ENCODE measurements around the gene MRPL30.
"Not testable (repeated sequence)": the region's sequence is repeated elsewhere in the genome, so short reads cannot be mapped to it uniquely, and the experiment has no call there.

The MRPL30 gene

DNA sequence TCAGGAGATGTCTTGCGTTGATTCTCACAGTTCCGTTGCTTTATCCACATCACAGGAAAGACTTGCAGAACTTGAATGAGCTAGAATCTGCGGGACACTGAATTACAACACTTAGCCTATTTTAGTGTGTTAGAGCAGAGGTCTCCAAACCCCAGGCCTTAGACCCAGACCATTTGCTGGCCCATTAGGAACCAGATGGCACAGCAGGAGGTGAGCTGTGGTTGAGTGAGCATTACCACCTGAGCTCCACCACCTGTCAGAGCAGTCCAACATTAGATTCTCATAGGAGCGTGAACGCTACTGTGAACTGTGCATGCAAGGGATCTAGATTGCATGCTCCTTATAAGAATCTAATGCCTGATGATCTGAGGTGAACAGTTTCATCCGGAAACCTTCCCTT lies 3.8 kb downstream of the MRPL30 start:
- Histone ChIP-seq H2AFZ (ENCODE audit: low read length) (no peak overlapping the region), H3K9me2 (replicated peaks; ENCODE audit: low read depth, low read length) (no peaks in the 10 kb centered on the region), H3K36me3 (ENCODE audit: insufficient read depth, low read length) (peaks cover 7% of the 10 kb centered on the region; the same call in 1 of the 2 replicates), H3K79me2 (ENCODE audit: insufficient read depth, low read length) (peaks cover 55% of the 10 kb centered on the region), H3K9me3 (ENCODE audit: insufficient read depth, low read depth, low read length) (no peaks in the 10 kb centered on the region), H3K4me1 (ENCODE audit: insufficient read depth, low read length, poor library complexity, severe bottlenecking) (peaks cover 27% of the 10 kb centered on the region), H3K27me3 (ENCODE audit: insufficient read depth, low read length, poor library complexity, severe bottlenecking) (no peaks in the 10 kb centered on the region), H3K4me3 (ENCODE audit: low read length, poor library complexity, severe bottlenecking) (no peak overlapping the region), H3K9ac (ENCODE audit: low read depth, low read length, poor library complexity, severe bottlenecking) (no peak overlapping the region), H3K4me2 (ENCODE audit: low read depth, low read length, poor library complexity, severe bottlenecking) (no peak overlapping the region), H3F3A (ENCODE audit: low read depth) (no peaks in the 10 kb centered on the region), H4K20me1 (ENCODE audit: insufficient read depth, low read length, poor library complexity, severe bottlenecking) (peaks cover 7% of the 10 kb centered on the region)
- TF ChIP-seq, protein P1, sequence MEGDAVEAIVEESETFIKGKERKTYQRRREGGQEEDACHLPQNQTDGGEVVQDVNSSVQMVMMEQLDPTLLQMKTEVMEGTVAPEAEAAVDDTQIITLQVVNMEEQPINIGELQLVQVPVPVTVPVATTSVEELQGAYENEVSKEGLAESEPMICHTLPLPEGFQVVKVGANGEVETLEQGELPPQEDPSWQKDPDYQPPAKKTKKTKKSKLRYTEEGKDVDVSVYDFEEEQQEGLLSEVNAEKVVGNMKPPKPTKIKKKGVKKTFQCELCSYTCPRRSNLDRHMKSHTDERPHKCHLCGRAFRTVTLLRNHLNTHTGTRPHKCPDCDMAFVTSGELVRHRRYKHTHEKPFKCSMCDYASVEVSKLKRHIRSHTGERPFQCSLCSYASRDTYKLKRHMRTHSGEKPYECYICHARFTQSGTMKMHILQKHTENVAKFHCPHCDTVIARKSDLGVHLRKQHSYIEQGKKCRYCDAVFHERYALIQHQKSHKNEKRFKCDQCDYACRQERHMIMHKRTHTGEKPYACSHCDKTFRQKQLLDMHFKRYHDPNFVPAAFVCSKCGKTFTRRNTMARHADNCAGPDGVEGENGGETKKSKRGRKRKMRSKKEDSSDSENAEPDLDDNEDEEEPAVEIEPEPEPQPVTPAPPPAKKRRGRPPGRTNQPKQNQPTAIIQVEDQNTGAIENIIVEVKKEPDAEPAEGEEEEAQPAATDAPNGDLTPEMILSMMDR (conservative IDR thresholded peaks at IDR 0.05; ENCODE audit: low read length): no peak
- no peak for TF ChIP-seq EZH2phosphoT487 (IDR thresholded peaks at IDR 0.05; ENCODE audit: borderline replicate concordance)

DNA sequence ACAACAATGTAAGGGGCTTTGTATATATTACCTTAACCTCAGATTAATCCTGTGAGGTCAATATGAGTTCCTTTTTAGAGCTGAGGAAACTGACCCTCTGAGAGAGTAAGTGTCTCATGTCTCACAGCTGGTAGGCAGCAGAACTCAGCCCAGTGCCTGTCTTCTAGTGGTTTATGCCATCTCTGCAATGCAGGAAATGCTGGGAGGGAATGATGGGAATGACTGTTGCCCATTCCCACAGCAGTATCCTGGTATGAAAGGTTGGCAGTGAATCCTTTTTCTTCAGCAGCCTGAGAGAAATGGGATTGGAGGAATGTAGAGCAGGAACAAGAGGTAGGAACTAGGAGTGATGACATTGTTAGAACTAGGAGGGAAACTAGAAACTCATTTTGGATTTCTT lies 6.0 kb downstream of the MRPL30 start:
- H3K9me3 ChIP-seq (ENCODE audit: insufficient read depth, low read depth, low read length): no peaks in the 10 kb centered on the region
- no peaks in the 10 kb centered on the region for H4K20me1 ChIP-seq (ENCODE audit: insufficient read depth, low read length, poor library complexity, severe bottlenecking)
- H3F3A ChIP-seq (ENCODE audit: low read depth): no peaks in the 10 kb centered on the region
- no peaks in the 10 kb centered on the region for H3K27me3 ChIP-seq (ENCODE audit: insufficient read depth, low read length, poor library complexity, severe bottlenecking)
- H3K9me2 ChIP-seq (replicated peaks; ENCODE audit: low read depth, low read length): no peaks in the 10 kb centered on the region
- H3K79me2 ChIP-seq (ENCODE audit: insufficient read depth, low read length): peaks cover 35% of the 10 kb centered on the region
- TF ChIP-seq EZH2phosphoT487 (IDR thresholded peaks at IDR 0.05; ENCODE audit: borderline replicate concordance): no peak
- H3K4me2 ChIP-seq (ENCODE audit: low read depth, low read length, poor library complexity, severe bottlenecking): no peak overlapping the region
- no peak overlapping the region for H2AFZ ChIP-seq (ENCODE audit: low read length)
- no peak overlapping the region for H3K9ac ChIP-seq (ENCODE audit: low read depth, low read length, poor library complexity, severe bottlenecking)
- peaks cover 16% of the 10 kb centered on the region for H3K4me1 ChIP-seq (ENCODE audit: insufficient read depth, low read length, poor library complexity, severe bottlenecking)
- no peak overlapping the region for H3K4me3 ChIP-seq (ENCODE audit: low read length, poor library complexity, severe bottlenecking)
- peaks cover 10% of the 10 kb centered on the region; the same call in 1 of the 2 replicates for H3K36me3 ChIP-seq (ENCODE audit: insufficient read depth, low read length)

DNA sequence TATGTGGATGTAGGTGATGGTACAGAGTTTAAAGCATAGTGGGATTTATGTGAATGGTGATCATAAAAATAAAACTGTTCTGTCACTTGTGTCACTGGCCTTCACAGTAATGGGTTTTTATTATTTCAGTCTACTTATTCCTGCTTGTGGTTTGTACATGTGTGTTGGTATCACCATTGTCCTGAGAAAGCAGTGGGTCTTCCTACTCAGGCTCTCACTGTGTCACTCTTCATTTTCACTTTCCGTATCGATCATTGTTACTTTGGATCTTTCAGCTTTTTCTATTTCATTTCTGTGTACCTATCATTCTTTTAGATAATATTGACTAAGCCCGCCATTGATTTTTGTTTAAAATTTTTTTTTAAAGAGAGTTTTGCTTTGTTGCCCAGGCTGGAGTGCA lies 7.4 kb downstream of the MRPL30 start:
- H2AFZ ChIP-seq (ENCODE audit: low read length): no peak overlapping the region
- H3K4me2 ChIP-seq (ENCODE audit: low read depth, low read length, poor library complexity, severe bottlenecking): no peak overlapping the region
- H3K4me3 ChIP-seq (ENCODE audit: low read length, poor library complexity, severe bottlenecking): no peak overlapping the region
- H3K36me3 ChIP-seq (ENCODE audit: insufficient read depth, low read length): peaks cover 14% of the 10 kb centered on the region; the same call in 1 of the 2 replicates
- no peaks in the 10 kb centered on the region for H3K9me2 ChIP-seq (replicated peaks; ENCODE audit: low read depth, low read length)
- H3K9ac ChIP-seq (ENCODE audit: low read depth, low read length, poor library complexity, severe bottlenecking): no peak overlapping the region
- TF ChIP-seq EZH2phosphoT487 (IDR thresholded peaks at IDR 0.05; ENCODE audit: borderline replicate concordance): no peak
- TF ChIP-seq, protein P1 (conservative IDR thresholded peaks at IDR 0.05; ENCODE audit: low read length): no peak
- peaks cover 23% of the 10 kb centered on the region for H3K79me2 ChIP-seq (ENCODE audit: insufficient read depth, low read length)
- peaks cover 8% of the 10 kb centered on the region for H3K4me1 ChIP-seq (ENCODE audit: insufficient read depth, low read length, poor library complexity, severe bottlenecking)
- H4K20me1 ChIP-seq (ENCODE audit: insufficient read depth, low read length, poor library complexity, severe bottlenecking): no peaks in the 10 kb centered on the region
- H3K27me3 ChIP-seq (ENCODE audit: insufficient read depth, low read length, poor library complexity, severe bottlenecking): no peaks in the 10 kb centered on the region
- no peaks in the 10 kb centered on the region for H3K9me3 ChIP-seq (ENCODE audit: insufficient read depth, low read depth, low read length)
- no peaks in the 10 kb centered on the region for H3F3A ChIP-seq (ENCODE audit: low read depth)

DNA sequence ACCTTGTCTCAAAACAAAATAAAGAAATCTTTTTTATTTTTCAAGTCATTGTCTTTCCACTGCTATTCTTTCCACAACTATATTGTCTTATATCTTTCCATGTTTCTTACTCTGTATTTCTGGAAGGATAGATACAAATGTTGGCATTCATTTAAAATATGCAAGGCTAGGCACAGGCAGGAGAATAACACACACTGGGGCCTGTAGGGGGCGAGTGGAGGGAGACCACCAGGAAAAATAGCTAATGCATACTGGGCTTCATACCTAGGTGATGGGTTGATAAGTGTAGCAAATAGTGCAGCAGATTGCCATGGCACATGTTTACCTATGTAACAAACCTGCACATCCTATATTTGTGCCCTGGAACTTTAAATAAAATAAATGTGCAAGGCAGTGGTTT lies 9.6 kb downstream of the MRPL30 start:
- Histone ChIP-seq H3K9me3 (ENCODE audit: insufficient read depth, low read depth, low read length) (no peaks in the 10 kb centered on the region), H3K4me2 (ENCODE audit: low read depth, low read length, poor library complexity, severe bottlenecking) (no peak overlapping the region), H3K4me3 (ENCODE audit: low read length, poor library complexity, severe bottlenecking) (no peak overlapping the region), H3F3A (ENCODE audit: low read depth) (no peaks in the 10 kb centered on the region), H3K9me2 (replicated peaks; ENCODE audit: low read depth, low read length) (no peaks in the 10 kb centered on the region), H3K9ac (ENCODE audit: low read depth, low read length, poor library complexity, severe bottlenecking) (no peak overlapping the region), H4K20me1 (ENCODE audit: insufficient read depth, low read length, poor library complexity, severe bottlenecking) (no peaks in the 10 kb centered on the region), H3K27me3 (ENCODE audit: insufficient read depth, low read length, poor library complexity, severe bottlenecking) (no peaks in the 10 kb centered on the region), H3K4me1 (ENCODE audit: insufficient read depth, low read length, poor library complexity, severe bottlenecking) (peaks cover 5% of the 10 kb centered on the region), H2AFZ (ENCODE audit: low read length) (no peak overlapping the region), H3K79me2 (ENCODE audit: insufficient read depth, low read length) (peaks cover 9% of the 10 kb centered on the region; the same call in 1 of the 2 replicates), H3K36me3 (ENCODE audit: insufficient read depth, low read length) (peaks cover 18% of the 10 kb centered on the region; the same call in 1 of the 2 replicates)
- no peak for TF ChIP-seq EZH2phosphoT487 (IDR thresholded peaks at IDR 0.05; ENCODE audit: borderline replicate concordance)
- TF ChIP-seq, protein P1 (conservative IDR thresholded peaks at IDR 0.05; ENCODE audit: low read length): peak; percentile 51

DNA sequence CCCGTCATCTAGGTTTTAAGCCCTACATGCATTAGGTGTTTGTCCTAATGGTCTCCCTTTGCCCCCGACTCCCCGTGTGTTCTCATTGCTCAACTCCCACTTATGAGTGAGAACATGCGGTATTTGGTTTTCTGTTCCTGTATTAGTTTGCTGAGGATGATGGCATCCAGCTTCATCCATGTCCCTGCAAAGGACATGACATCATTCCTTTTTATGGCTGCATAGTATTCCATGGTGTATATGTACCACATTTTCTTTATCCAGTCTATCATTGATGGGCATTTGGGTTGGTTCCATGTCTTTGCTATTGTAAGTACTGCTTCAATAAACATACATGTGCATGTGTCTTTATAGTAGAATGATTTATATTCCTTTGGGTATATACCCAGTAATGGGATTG lies 11.4 kb downstream of the MRPL30 start:
- peaks cover 35% of the 10 kb centered on the region; the same call in 1 of the 2 replicates for H3K36me3 ChIP-seq (ENCODE audit: insufficient read depth, low read length)
- H3K9me2 ChIP-seq (replicated peaks; ENCODE audit: low read depth, low read length); H4K20me1 ChIP-seq (ENCODE audit: insufficient read depth, low read length, poor library complexity, severe bottlenecking); H3K4me3 ChIP-seq (ENCODE audit: low read length, poor library complexity, severe bottlenecking); H3K4me2 ChIP-seq (ENCODE audit: low read depth, low read length, poor library complexity, severe bottlenecking); H3K79me2 ChIP-seq (ENCODE audit: insufficient read depth, low read length); H3K27me3 ChIP-seq (ENCODE audit: insufficient read depth, low read length, poor library complexity, severe bottlenecking); H2AFZ ChIP-seq (ENCODE audit: low read length); H3K4me1 ChIP-seq (ENCODE audit: insufficient read depth, low read length, poor library complexity, severe bottlenecking); H3K9ac ChIP-seq (ENCODE audit: low read depth, low read length, poor library complexity, severe bottlenecking); H3F3A ChIP-seq (ENCODE audit: low read depth); H3K9me3 ChIP-seq (ENCODE audit: insufficient read depth, low read depth, low read length): not testable (repeated sequence)

All from Loucy (cell line).